Pancreas (tissue), 10 donors: ENCODE data around the gene PER1. TPM values are rescaled to one million over a fixed set of nuclear protein-coding genes. Genes with fewer than 3 reads are reported as not detected.
A peak's percentile ranks its signal among the peaks of the same experiment; 100 is the strongest.

Experiments used
- ATAC-seq, 4 donors: fragments of 200-7000 bp; cut with Tn5 transposase; one replicate each; pipeline versions ENCODE4 v1.8.0 to v1.9.1; 2020; ENCODE audit warnings: mild to moderate bottlenecking in 4 of 4, moderate library complexity in 4 of 4
- DNase-seq, 6 donors: peaks; one replicate each; pipeline ENCODE4 v3.0.0-alpha.2; 2020
- FAIRE-seq: peaks from 2 replicates; lab custom pipeline; 2012; peaks lifted over from hg19 to GRCh38; lab: Jason Lieb, UNC
- H3K27ac ChIP-seq, 4 donors: fragments of 200-600 bp; sonication (generic); 1 replicate in 3 of 4; 2 replicates in 1 of 4; pipeline versions ENCODE4 v1.5.0 to v1.8.0; 2020
- H3K27me3 ChIP-seq, 4 donors: fragments of 200-600 bp; one replicate each; pipeline ENCODE4 v1.8.0; 2021
- H3K36me3 ChIP-seq, 3 donors: fragments of 200-600 bp; sonication (generic) in 1 of 3; one replicate each; pipeline versions ENCODE4 v1.5.0 to v1.8.0; 2020 to 2021
- H3K4me1 ChIP-seq, 3 donors: fragments of 200-600 bp; one replicate each; pipeline ENCODE4 v1.8.0; 2021
- H3K4me3 ChIP-seq, 4 donors: fragments of 200-600 bp; sonication (generic) in 2 of 4; one replicate each; pipeline versions ENCODE4 v1.5.0 to v1.8.0; 2020 to 2021
- H3K9me3 ChIP-seq, 4 donors: fragments of 200-600 bp; one replicate each; pipeline ENCODE4 v1.8.0; 2021
- WGBS, 2 donors: extraction: QIAGEN DNeasy Blood & Tissue Kit; methylation state at CpG; one replicate each; pipeline ENCODE4 v1.1.7; 2013; 5-methylcytosine and 5-hydroxymethylcytosine counted together
- intact Hi-C, 3 donors: fragments of 100-400 bp; cut with DNase I; formaldehyde crosslinking; loops; one replicate each; pipeline versions ENCODE4 v1.11.1 to v1.14.2; 2022
- polyA plus RNA-seq, 2 donors: library from polyadenylated mRNA; stranded (reverse); fragments of 200-250 nt; gene quantifications; one replicate each; pipeline ENCODE4 v1.2.3, GENCODE V29; 2013
- total RNA-seq, 6 donors: library from RNA; stranded (reverse); fragmentation: NEBNext Ultra II Directional in 4 of 6; extraction: Animal tissue kit (Norgen Biotek cat#: 25700) in 4 of 6; gene quantifications; one replicate each; pipeline versions ENCODE4 v1.2.1 to v1.2.4, GENCODE V29; 2021 to 2023
- TF ChIP-seq, protein P1 (sequence below), 4 donors: fragments of 200-600 bp; sonication (generic) in 3 of 4; IDR thresholded peaks; one replicate each; pipeline versions ENCODE4 v1.5.0 to v1.8.0; 2021; ENCODE audit warnings: antibody characterized with exemption in 4 of 4
- donor health status: healthy with polysubstance abuse.
- donor health status: DM: no; HTN: no; CAD: no; lungs with moderate emphysema.
- donor health status: DM: no; HTN: no; CAD: no.
- donor health status: control.
- donor health status: control.
- donor health status: Bipolar disorder and iron deficiency.
- donor health status: DM: yes; HTN: yes; CAD: no.
- donor health status: DM: no; HTN: no; CAD: no.
- donor health status: DM: no; HTN: no; CAD: no.
- donor health status: DM: yes; HTN: yes; CAD: no.

The PER1 gene
- total and polyA plus RNA-seq, 8 donors, result 17.5 to 158 (median 95.1) TPM

DNA sequence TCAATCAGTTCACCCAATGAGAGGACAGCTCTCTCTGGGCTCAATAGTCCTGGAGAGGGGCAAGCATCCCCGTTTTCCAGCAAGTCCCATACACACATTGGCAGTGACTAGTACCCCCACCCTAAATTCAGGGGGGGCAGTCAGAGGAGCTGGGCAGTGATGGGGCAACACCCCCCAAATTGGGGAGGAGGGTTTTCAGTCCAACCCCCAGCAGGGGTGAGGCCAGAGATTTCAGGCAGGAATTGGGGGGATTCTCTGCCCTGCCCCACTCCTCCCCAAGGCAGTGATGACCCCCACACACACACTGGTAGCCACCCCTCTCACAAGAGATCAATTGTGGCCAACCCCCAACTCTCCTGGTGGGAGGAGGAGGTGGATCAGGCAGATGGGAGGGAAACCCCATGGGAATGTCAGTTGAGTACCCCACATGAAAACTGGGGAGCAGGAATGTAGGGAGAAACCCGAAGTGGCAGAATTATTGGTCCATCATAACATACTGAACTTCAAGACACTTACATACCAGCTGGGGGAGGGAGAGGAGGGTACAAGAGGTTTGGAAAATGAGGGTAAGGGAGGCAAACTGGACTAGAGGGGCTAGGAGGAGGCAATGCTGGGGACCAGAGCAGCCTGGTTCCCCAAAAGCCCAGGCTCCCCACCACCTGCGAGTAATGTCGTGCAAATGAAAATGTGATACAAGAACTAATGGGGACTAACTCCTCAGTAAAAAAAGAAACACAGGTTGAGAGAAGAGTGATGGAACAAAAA lies 7.4 kb upstream of the PER1 start:
- DNase-seq, result peak in 3 of 6 donors; percentile 25 to 42 (median 36)

GRCh38 chr17:8159032-8159400 lies 6.8 kb upstream of the PER1 start:
- TF ChIP-seq, protein P1, sequence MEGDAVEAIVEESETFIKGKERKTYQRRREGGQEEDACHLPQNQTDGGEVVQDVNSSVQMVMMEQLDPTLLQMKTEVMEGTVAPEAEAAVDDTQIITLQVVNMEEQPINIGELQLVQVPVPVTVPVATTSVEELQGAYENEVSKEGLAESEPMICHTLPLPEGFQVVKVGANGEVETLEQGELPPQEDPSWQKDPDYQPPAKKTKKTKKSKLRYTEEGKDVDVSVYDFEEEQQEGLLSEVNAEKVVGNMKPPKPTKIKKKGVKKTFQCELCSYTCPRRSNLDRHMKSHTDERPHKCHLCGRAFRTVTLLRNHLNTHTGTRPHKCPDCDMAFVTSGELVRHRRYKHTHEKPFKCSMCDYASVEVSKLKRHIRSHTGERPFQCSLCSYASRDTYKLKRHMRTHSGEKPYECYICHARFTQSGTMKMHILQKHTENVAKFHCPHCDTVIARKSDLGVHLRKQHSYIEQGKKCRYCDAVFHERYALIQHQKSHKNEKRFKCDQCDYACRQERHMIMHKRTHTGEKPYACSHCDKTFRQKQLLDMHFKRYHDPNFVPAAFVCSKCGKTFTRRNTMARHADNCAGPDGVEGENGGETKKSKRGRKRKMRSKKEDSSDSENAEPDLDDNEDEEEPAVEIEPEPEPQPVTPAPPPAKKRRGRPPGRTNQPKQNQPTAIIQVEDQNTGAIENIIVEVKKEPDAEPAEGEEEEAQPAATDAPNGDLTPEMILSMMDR (IDR thresholded peaks at IDR 0.05), result no peak
- Histone ChIP-seq H3K4me3 (no peak overlapping the region), H3K4me1 (peaks cover 12 to 30% (median 15%) of the 10 kb centered on the region in 3 donors), H3K9me3 (no peaks in the 10 kb centered on the region), H3K27ac (peak overlapping the region in 1 of 4 donors; percentile 84), H3K27me3 (no peaks in the 10 kb centered on the region), H3K36me3 (no peaks in the 10 kb centered on the region)
- intact Hi-C loops, result no loop called here
- FAIRE-seq, result no peak
- 56 to 61% methylated on average over 3 of the region's 3 CpGs for WGBS, 2 donors
- peak in 1 of 6 donors; percentile 24 for DNase-seq
- ATAC-seq, result no peak

More for the DNA sequence above, 7.4 kb upstream of the PER1 start:
- Histone ChIP-seq H3K9me3 (no peaks in the 10 kb centered on the region), H3K27ac (no peak overlapping the region), H3K4me1 (peaks cover 17 to 32% (median 17%) of the 10 kb centered on the region in 3 donors), H3K4me3 (no peak overlapping the region), H3K27me3 (no peaks in the 10 kb centered on the region), H3K36me3 (no peaks in the 10 kb centered on the region)
- 65 to 66% methylated on average over 4 of the region's 4 CpGs for WGBS, 2 donors
- ATAC-seq (no peak), FAIRE-seq (no peak)
- TF ChIP-seq, protein P1 (IDR thresholded peaks at IDR 0.05), result no peak
- intact Hi-C loops, result loop anchor here in 1 of 3 donors (5.0 kb wide), 1 partner anchor 32 kb away; no protein-coding TSS in a partner anchor

- H3K4me1 ChIP-seq, result peaks cover 8 to 24% (median 11%) of the 10 kb centered on the region in 3 donors
- peak overlapping the region; percentile 68 to 84 (median 76) for H3K27ac ChIP-seq
- ATAC-seq (peak; percentile 5 to 22 (median 16)), DNase-seq (peak; percentile 88 to 97 (median 94)), FAIRE-seq (peak; percentile 51)
- TF ChIP-seq, protein P1 (IDR thresholded peaks at IDR 0.05), result peak; percentile 92 to 95 (median 94)
- 37 to 42% methylated on average over 20 of the region's 20 CpGs for WGBS, 2 donors
- H3K4me3 ChIP-seq, result no peak overlapping the region
- intact Hi-C loops, result no loop called here
- no peaks in the 10 kb centered on the region for H3K36me3 ChIP-seq
- no peaks in the 10 kb centered on the region for H3K27me3 ChIP-seq
- no peaks in the 10 kb centered on the region for H3K9me3 ChIP-seq
These were observed 6.2 kb upstream of the PER1 start for GRCh38 chr17:8158267-8159031.

DNA sequence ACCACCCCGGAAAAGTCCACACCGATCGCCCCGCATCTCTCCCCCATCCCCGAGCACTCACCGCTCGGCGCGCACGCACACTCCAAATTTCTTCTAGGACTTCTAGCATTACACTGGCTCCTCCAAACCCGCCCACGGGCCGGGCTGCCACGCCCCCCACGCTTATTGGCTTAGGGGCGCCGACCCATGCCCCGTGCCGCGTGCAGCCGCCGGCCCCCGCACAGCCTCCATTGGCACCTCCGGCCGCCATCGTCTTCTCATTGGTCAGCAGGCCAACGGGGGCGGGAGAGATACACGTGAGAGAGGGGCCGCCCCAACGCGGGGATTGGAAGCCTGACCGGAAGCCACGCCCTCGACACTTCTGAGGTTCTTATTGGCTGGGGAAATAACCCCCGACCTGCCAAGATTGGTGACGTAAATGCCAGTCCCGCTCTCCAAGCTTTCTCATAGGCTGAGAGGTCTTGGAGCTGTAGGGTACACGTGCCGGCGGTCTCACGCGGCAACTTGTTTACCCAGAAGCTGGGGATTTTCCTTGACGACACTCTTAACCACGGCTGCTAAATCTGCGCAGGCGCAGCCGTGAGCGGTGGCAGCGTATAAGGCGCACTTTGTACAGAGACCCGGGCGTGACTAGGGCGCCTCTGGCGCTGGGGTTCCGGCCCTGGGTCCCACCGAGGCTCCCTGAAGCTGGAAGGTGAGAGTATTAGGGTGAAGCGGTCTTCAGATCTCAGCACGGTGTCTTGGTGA lies 4.2 kb upstream of the PER1 start:
- WGBS, 2 donors, result 0 to 1% methylated on average over 59 of the region's 59 CpGs
- TF ChIP-seq, protein P1 (IDR thresholded peaks at IDR 0.05), result no peak
- FAIRE-seq, result peak; percentile 99
- Histone ChIP-seq H3K4me3 (peak overlapping the region; percentile 27 to 81 (median 64)), H3K4me1 (peaks cover 15 to 29% (median 20%) of the 10 kb centered on the region in 3 donors), H3K9me3 (no peaks in the 10 kb centered on the region), H3K27me3 (no peaks in the 10 kb centered on the region), H3K27ac (peak overlapping the region; percentile 96 to 100 (median 99)), H3K36me3 (peaks cover 0 to 5% (median 0%) of the 10 kb centered on the region in 3 donors)
- ATAC-seq, result peak; percentile 57 to 69 (median 62)
- DNase-seq, result peak; percentile 99 to 100 (median 100)
- intact Hi-C loops, result no loop called here
